Activated CD4-positive, alpha-beta T cell treated with anti-CD3 and anti-CD28 coated beads, Interleukin-2, amount 50 U/mL, for 48 hours (primary cell): ENCODE measurements around the gene PLOD3.

Experiments
- DNase-seq, 2 experiments: peaks; one replicate each; pipeline ENCODE4 v3.0.0-alpha.2; 2020

PLOD3 gene

DNA sequence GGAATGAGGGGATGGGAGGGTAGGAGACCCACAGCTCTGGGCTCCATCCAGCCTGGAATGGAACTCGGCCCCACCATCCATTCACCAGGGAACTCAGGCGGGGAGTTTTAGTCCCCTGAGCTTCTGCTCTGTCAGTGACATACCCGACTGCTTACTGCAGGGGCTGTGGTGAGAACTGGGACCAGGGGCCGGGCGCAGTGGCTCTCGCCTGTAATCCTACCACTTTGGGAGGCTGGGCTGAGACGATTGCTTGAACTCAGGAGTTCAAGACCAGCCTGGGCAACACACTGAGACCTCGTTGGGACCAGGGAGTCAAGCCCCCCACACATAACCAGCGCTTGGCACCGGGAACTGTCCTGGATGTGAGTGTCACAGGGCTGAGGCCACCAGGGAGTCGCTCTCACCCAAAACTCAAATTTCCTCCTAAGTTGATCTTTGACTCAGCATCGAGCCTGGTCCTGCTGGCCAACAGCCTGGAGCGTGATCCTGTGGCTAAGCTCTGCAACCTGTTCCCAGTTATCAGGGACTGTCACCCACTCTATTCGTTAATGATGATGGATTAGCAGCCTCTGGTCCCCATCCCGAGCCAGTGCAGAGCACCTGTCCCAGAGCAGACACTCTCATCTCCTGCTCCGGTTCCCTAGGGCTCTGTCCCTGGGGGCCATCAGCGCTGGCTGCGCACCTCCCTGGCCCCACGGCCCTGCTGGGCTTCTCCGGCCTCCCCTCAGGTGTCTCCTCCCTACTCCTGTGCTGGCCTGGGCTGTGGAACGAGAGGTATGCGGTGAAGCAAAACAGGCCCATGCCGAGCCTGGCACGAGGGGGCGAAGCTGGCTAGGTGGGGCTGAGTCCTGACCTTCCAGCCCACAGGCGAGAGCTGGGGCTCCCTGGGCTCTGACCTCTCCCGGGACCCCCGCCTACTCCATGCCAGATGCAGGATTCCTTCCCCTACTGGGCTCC, 21.1 kb upstream of the PLOD3 start:
- no peak for DNase-seq

DNA sequence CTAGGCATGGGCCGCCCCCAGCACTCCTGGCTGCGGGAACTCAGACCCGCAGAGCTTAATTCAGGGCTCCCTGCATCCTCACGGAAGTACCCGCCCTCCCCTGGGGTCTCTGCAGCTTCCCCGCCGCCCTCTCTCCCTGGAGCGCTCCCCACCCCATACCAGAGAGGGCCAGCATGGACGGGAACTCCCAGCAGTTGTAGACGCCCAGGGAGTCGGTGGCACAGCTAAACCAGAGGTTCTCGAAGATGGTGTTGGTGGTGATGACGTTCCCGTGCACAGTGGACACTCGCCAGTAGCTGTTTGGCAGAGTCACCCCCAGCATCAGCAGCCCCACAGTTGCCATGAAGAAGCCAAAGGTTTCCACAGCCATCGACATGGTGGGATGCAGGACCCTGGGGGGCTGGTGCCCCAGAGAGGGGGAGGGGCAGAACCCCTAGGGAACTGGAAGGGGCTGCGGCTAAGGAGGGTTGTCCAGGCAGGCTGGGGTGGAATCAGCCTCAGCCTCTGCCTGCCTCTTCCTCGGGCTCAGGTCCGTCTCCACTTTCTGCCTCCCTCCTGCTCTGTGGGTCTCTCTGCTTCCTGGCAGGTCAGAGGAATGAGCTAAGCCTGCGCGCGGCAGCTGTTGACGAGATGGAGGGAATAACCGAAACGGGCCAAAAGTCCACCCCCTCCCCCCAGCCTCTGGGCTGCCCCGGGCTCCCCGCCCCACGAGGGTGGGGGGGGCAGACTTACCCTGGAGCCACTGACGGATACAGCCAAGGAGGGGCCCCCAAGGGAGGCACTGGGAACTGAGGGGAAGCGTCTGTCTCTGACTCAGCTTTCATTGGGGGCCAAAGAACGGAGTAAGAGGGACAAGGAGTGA, 20.1 kb upstream of the PLOD3 start, which contains the start of gene CLDN15:
CLDN15 (minus strand) TSS at position 597 of the 862 bp plus-strand sequence; CDS start at position 376, 221 bp downstream.
- no peak for DNase-seq

DNA sequence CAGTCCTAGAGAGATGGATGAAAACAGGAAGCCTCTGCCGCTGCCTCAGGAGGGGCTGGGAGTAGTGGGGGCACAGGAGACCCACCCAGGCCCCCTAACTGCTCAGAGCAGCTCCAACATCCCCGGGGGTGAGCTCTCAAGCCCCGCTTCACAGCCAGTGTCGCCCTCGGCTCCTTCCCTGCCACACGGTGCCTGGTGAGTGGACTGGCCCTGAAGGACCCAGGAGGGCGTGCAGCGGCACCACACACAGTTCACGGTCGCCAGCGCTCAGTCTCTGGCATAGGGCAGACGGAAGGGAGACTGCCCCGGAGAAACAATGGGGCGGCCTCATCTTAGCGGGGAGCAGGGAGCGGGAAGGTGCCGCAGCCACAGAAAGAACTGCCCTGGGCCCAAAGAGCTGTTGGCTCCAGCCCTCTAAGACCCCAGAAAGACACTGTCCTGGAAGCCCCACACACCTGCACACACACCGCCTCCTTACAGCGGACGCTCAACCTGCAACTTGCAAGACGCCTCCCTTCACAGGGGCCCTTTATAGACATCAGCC, 19.0 kb upstream of the PLOD3 start:
- DNase-seq, result no peak

DNA sequence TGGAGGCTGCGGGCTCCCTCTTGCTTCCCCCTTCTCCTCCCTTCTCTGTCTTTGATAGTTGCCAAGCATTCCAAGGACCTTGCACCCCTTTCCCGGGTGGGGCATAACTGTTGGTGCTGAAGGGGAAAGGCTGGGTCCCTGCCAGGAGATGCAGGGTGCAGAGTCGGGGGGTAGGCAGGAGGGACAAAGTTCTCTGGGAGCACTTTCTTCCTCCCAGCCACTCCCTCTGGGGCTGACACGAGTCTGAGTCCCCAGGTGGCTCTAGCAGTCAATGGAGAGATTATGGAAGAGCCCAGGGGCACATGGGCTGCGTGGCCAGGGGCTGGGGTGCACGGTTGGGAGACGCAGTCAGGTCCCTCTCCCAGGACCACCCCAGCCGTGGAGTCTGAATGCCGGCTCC, 18.1 kb upstream of the PLOD3 start:
- DNase-seq, result no peak

DNA sequence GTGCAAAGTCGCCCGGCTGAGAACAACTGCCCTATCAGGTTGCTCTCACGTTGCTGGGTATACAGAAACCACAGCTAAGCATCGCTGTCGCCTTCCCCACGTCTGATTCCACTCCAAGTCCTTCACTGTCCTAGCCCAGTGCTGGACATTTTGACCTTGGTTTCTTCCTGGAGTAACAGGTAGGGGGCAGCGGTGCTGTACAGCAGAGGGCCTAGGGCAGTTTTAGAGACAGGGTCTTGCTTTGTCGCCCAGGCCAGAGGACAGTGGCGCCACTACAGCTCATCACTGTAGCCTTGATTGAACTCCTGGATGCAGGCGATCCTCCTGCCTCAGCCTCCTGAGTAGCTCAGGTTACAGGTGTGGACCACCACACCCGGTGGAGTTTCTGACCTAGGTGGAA, 17.7 kb upstream of the PLOD3 start:
- DNase-seq, result no peak

DNA sequence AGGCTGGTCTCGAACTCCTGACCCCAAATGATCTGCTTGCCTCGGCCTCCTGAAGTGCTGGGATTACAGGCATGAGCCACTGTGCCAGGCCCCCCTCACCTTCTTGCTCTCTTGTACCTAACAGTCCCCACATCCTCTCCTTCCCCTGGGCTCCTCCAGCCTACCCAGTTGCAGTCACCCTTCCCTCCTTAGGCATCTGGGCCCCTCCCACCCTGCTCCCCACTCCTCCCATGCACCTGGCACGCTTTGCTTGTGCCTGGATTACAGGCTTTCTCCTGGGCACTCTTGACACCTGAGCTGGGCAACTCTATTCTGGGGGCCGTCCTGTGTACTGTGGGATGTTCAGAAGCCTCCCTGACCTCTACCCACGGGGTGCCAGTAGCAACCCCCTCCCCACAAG, 17.3 kb upstream of the PLOD3 start:
- DNase-seq, result no peak

DNA sequence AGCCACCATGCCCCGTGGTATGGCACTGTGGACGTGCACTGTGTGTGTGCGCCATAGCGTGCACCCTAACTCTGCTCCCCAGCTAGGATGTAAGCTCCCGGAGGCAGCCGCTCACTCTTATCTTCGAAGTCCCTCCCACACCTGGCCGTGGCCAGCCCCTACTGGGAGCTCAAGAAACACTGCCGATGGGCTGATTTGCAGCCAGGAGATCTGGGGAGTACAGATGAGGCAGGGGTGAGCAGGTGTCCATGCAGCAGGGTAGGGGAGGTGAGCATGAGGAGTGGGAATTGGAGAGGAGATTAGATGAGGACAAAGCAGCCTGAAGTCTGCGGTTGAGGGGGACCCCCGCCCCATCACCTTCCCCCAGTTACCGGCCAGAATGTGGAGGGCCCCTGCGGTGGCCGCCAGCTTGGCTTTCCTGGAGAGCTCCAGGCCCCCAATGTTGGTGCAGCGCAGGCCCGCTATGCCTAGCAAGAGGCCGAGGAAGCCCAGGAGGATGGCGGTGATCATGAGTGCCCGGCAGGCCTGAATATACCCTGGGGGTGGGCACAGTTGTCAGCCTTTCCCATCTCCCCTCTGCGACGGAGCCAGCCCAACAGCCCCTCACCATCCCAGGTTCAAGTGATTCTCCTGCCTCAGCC, 16.6 kb upstream of the PLOD3 start:
- DNase-seq, result no peak

DNA sequence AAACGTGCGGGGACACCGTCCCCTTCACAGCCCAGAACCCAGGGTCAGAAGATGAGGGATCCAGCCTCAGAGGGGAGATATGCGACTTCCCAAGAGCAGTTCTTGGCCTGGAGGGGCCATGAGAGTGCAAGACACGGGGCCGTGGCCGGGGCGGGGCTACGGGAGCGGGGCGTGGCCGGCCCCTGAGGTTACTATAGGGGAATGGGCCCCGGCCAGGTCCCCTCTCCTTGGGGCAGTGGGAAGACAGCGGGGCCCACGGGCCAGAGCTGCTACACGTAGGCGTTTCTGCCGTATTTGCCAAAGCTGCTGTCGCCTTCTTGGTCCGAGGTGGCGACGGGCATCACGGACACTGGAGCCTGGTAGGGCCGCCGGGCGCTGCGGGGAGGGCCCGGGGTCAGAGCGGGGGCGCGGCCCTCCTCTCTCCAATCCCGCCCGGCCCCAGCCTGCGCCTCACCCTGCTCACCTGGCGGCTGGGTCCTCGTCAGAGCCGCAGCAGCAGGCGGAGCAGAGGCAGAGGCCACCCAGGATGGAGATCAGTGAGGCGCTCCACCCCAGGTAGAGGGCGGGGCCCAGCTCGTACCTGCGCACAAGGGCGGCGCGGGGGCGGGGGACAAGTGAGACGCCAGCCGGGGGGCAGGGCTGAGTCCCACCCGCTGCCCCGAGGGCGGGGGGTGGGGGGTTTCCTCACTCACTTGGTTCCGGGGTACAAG, 14.9 kb upstream of the PLOD3 start:
- DNase-seq, result no peak

DNA sequence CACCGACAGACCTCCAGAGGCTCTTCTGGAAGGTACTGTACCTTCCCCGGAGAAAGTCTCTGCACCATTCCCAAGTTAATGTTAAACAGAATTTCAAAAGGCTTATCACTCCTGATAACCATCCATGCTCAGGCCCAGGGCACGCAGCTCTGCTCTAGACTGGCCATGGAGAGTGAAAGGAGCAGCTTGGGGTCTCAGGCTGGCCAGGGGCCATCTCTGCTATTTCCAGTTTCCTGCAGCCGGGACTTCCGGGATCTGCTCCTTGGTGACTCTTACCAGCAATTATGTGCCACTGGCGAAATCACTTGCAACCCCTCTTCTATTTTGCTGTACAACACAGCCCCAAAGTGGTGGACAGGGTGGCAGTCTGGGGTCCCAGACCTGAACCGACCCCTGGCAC, 14.3 kb upstream of the PLOD3 start:
- no peak for DNase-seq

DNA sequence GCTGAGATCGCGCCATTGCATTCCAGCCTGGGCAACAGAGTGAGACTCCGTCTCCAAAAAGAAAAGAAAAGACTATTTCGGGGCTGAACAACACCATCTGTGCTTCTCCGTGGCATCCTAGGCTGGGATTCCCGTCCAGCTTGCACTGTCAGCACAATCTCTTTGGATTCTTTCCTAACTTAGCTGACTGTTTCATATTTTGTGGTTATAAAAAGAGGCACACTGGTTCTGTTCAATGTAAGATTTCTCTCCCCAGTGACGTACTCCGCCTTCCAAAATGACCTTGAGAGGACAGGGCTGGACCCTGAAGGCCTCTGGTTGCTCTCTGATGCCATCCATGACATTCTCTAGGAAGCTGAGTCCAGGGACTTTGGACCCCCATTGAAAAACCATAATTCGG, 9.3 kb upstream of the PLOD3 start:
- DNase-seq, result no peak

DNA sequence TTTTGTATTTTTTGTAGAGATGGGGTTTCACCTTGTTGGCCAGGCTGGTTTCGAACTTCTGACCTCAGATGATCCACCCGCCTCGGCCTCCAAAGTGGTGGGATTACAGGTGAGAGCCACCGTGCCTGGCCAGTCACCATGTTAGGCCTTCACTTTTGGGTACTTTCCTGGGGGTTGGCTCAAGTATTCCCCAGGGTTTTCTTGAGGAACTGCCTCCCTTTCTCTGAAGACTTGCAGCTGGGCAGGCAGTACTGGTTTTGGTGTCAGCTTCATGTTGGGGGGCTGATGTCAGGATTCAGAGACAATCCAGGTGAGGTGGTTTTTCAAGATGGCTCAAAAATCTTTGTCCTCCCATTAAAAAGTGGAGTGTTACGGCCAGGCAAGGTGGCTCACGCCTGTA, 8.3 kb upstream of the PLOD3 start:
- no peak for DNase-seq

DNA sequence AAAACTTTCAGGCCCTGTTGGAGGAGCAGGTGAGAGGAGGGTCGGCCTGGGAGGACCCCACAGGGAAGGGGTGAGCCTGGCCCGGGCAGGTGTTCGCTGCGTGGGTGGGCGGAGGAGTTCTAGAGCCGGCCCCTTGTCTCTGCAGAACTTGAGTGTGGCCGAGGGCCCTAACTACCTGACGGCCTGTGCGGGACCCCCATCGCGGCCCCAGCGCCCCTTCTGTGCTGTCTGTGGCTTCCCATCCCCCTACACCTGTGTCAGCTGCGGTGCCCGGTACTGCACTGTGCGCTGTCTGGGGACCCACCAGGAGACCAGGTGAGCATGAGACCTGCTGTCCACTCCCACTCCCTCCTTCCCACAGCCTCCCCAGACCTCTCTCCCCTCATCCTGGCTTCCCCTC, 6.1 kb upstream of the PLOD3 start:
- no peak for DNase-seq

DNA sequence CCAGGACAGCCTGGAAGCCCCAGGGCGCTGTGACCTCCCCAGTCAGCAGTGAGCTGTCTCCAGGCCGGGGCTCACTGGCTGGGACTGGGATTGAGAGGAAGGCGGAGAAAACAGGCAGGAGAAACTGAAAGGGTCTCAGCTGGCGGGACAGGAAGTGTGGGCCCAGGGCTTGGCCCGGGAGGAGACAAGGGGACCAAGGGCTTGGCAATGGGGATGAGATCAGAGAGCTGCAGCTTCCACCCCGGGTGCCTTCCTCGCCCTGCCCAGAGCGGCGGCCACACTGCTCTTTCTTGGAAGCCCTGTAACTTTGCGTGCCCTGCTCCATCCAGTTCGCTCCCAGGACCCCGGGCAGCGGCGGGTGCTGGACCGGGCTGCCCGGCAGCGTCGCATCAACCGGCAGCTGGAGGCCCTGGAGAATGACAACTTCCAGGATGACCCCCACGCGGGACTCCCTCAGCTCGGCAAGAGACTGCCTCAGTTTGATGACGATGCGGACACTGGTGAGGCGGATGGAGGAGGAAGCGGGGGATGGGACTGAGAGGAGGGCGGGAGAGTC, 5.0 kb upstream of the PLOD3 start:
- no peak for DNase-seq

DNA sequence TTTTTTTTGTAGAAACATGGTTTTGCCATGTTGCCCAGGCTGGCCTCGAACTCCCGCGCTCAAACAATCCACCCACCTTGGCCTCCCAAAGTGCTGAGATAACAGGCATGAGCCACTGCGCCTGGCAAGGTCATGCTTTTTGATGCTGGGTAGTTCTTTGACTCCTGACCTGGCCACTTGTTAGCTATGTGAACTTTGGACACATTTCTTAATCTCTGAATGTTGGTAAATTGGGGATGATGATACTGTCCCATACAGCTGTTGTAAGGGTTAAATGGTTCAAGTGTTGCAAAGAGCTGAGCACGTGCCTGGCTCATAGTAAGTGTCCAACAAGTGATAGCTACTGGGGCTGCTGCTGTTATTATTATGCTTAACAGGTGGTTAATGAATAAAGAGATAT, 2.9 kb upstream of the PLOD3 start:
- no peak for DNase-seq

DNA sequence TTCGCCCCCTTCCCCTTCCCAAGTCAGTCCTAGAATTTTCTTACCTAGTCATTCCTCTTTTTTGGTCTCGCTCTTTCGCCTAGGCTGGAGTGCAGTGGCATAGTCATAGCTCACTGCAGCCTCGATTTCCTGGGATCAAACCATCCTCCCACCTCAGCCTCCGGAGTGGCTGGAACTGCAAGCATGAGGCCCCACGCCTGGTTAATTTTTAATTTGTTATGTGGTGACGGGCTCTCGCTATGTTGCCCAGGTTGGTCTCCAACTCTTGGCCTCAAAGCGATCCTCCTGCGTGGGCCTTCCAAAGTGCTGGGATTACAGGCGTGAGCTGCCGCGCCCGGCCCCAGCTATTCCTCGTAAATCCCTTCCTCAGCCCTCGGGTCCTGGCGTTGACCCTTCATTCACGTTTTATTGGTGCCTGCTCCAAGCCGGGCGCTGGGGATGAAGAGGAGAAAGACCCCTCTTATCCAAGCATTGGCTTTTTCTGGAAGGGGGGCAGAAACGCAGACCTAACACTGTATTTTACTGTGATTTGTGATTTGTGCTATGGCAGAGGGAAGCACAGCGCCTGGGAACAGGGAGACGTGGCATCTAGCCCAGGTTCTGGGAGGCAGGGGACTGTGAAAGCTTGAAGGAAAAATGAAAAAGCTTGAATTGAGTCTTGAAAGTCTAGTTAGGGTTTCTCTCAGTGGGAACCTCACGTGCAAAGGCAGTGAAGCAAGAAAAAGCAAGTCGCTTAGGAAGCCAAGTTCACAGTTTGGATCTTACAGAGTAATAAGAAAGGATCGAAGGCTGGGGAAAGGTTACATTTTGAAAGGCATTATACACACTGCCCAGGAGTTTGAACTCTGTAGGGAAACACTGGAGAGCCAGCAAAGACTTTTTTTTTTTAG, 1.1 kb upstream of the PLOD3 start:
- DNase-seq, result no peak

DNA sequence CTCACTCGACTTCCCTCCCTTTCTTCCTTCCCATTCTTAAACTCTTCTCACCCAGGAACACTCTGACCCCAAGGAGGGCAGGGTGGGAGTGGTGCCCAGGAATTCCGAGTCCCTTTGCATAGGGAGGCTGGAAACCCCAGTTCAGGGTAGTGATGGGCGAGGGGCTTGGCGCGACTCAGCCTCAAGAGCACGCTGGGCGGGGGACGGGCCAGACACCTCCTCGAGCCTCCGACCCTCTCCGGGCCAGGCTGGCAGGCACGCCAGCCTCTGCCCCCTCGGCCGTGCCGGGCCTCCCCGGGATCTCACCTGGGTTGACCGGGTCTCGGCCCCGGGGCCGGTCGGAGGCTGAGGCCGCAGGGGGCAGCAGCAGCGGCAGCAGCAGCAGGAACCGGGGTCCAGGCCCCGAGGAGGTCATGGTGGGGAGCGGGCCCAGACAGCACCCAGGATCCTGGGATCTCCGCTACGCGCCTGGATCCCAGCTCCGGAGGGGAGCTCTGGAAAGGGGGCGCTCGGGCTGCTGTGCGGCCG, 457 bp downstream of the PLOD3 start:
- no peak for DNase-seq

DNA sequence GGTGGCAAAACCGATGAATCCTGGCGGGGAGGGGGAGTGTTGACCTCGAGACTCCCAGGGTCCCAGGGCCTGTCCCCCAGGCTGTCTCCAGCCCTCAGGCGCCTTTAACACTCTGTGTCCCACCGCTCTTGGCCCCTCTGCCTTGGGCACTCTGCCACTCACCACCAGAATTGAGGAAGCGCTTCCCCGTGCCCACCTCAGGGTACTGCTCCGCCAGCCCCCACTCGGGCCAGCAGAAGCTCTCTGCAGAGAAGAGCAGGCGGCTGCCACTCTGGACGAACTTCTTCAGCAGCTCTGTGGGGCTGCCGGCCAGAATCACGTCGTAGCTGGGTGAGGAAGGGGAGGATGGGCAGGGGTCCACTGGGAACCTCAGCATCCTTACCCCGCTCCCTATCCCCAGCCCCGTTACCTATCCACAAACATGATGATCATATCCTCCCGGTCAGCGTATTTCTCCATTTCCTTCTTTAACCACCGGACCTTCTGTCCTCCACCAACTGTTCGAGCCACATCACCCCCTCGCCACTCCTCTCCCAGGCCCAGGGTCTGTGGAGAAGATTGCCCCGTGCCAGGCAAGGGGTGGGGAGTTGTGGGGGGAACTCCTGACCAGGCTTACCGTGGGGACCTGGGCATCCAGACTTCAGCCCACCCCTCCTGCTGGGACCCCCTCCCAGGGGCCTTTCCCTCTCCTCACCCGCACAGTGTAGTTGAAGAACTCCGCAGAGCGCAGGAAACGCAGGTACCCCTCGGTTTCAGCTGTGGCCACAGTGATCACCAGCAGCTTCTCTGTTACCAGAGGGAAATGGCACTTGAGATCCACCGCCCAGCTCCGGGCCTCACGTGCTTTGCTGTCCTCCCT, 1.2 kb downstream of the PLOD3 start:
- DNase-seq, result peak in 1 of 2 experiments; percentile 20

DNA sequence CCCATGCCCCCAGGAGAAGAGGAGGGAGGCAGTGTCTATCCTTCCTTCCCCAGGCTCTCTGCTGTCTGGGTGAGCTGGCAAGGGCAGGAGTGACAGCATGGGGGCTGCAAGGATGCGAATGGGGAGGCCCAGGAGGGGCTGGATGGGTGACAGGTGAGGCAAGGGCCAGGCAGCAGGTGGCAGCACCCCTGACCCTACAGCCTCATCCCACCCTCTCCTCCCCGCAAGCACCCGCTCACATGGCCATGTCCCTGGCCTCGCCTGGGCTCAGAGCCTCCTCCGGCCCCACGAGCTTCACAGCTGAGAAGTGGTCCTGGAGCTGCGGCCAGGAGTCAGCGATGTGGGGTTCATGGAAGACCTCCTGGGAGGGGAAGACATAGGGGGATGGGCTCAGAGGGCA, 5.4 kb downstream of the PLOD3 start:
- DNase-seq, result no peak

DNA sequence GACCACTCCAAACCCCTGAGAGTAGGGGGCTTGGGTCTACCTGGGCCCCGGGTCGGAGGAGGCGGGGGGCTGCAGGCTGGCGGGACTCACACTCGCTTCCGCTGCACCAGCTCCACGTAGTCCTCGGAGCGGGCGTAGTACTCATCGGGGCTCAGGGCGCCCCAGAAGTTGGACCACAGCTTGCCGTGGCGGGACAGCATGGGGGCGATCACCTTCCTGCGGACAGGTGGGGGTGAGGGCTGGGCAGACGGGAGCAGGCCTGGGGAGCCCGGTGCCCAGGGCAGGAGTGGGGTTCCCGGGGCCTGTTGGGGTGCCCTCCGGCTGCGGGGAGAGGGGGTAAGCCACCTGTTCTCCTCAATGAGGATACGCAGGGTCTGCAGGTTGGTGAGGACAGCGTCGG, 5.9 kb downstream of the PLOD3 start:
- DNase-seq, result no peak

DNA sequence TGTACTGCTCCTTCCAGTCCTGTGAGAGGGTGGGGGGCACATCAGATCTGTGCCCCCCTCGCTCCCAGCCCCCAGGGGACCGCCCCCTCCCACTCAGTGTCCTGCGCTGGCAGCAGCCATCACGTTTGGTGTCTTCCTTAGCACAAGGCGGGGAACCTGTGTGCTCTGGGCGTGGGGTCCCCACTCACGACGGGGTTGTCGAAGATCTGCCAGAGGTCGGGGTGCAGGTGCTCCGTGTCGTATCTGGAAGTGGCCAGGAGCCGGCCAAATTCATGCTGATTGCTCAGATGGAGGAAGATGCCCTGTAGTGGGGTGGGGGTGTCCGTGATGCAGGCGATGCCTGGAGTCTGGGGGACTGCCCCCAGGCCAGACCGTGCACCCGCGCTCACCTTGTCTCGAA, 7.2 kb downstream of the PLOD3 start:
- DNase-seq, result no peak
